Muscle layer of colon (tissue), 2 donors: ENCODE results near the gene RPA1.
"Not testable (repeated sequence)": the region's sequence is repeated elsewhere in the genome, so short reads cannot be mapped to it uniquely, and the experiment has no call there.

Source experiments
- H3K27ac ChIP-seq: one replicate; pipeline ENCODE4 v1.7.0; 2013; ENCODE audit warnings: low read depth, mild to moderate bottlenecking, low read length, moderate library complexity
- H3K27me3 ChIP-seq, 2 donors: one replicate each; pipeline ENCODE4 v1.7.0; 2013; ENCODE audit warnings: low read length in 2 of 2, mild to moderate bottlenecking in 2 of 2; ENCODE audit not compliant: insufficient read depth in 2 of 2, control insufficient read depth in 1 of 2
- H3K36me3 ChIP-seq: one replicate; pipeline ENCODE4 v1.7.0; 2013; ENCODE audit warnings: mild to moderate bottlenecking, low read length; ENCODE audit not compliant: insufficient read depth
- H3K4me1 ChIP-seq: one replicate; pipeline ENCODE4 v1.7.0; 2013; ENCODE audit warnings: mild to moderate bottlenecking, low read length; ENCODE audit not compliant: insufficient read depth
- H3K4me3 ChIP-seq, 2 donors: one replicate each; pipeline ENCODE4 v1.7.0; 2013; ENCODE audit warnings: low read length in 2 of 2, low read depth in 1 of 2, mild to moderate bottlenecking in 1 of 2, moderate library complexity in 1 of 2
- H3K9ac ChIP-seq: one replicate; pipeline ENCODE4 v1.7.0; 2013; ENCODE audit warnings: low read length
- H3K9me3 ChIP-seq: one replicate; pipeline ENCODE4 v1.7.0; 2013; ENCODE audit warnings: mild to moderate bottlenecking, low read length
- donor health status: abdominal sarcoma.
- donor health status: Adenocarcinoma of cecum.

Gene RPA1

GRCh38 chr17:1882836-1883235 lies 53.0 kb downstream of the RPA1 start:
- Histone ChIP-seq H3K4me1 (no peaks in the 10 kb centered on the region), H3K27me3 (no peaks in the 10 kb centered on the region), H3K4me3 (no peak overlapping the region), H3K9ac (no peak overlapping the region), H3K36me3 (peaks cover 76% of the 10 kb centered on the region), H3K9me3 (no peaks in the 10 kb centered on the region), H3K27ac (no peak overlapping the region)

- Histone ChIP-seq H3K27ac (no peak overlapping the region), H3K36me3 (peaks cover 78% of the 10 kb centered on the region), H3K4me3 (no peak overlapping the region), H3K9ac (no peak overlapping the region), H3K27me3 (no peaks in the 10 kb centered on the region), H3K9me3 (no peaks in the 10 kb centered on the region), H3K4me1 (no peaks in the 10 kb centered on the region)
Measured at GRCh38 chr17:1883536-1883935, 53.7 kb downstream of the RPA1 start.

GRCh38 chr17:1888741-1889140 lies 58.9 kb downstream of the RPA1 start:
- H3K4me1 ChIP-seq: no peaks in the 10 kb centered on the region
- peaks cover 67% of the 10 kb centered on the region for H3K36me3 ChIP-seq
- H3K9ac ChIP-seq: no peak overlapping the region
- H3K27me3 ChIP-seq: no peaks in the 10 kb centered on the region
- no peaks in the 10 kb centered on the region for H3K9me3 ChIP-seq
- no peak overlapping the region for H3K27ac ChIP-seq
- no peak overlapping the region for H3K4me3 ChIP-seq

GRCh38 chr17:1890758-1891450 lies 61.1 kb downstream of the RPA1 start:
- Histone ChIP-seq H3K4me1 (no peaks in the 10 kb centered on the region), H3K9me3 (no peaks in the 10 kb centered on the region), H3K36me3 (peaks cover 60% of the 10 kb centered on the region), H3K27me3 (no peaks in the 10 kb centered on the region), H3K27ac (no peak overlapping the region), H3K4me3 (no peak overlapping the region), H3K9ac (no peak overlapping the region)

- H3K27ac ChIP-seq: no peak overlapping the region
- H3K4me1 ChIP-seq: no peaks in the 10 kb centered on the region
- H3K9ac ChIP-seq: no peak overlapping the region
- H3K36me3 ChIP-seq: peaks cover 63% of the 10 kb centered on the region
- no peaks in the 10 kb centered on the region for H3K9me3 ChIP-seq
- no peaks in the 10 kb centered on the region for H3K27me3 ChIP-seq
- H3K4me3 ChIP-seq: no peak overlapping the region
Measured at GRCh38 chr17:1894753-1895339, 65.0 kb downstream of the RPA1 start.

- H3K4me1 ChIP-seq, H3K27me3 ChIP-seq, H3K27ac ChIP-seq, H3K9ac ChIP-seq, H3K9me3 ChIP-seq, H3K4me3 ChIP-seq: not testable (repeated sequence)
- H3K36me3 ChIP-seq: peaks cover 63% of the 10 kb centered on the region
Measured at GRCh38 chr17:1895479-1895878, 65.7 kb downstream of the RPA1 start.

GRCh38 chr17:1896243-1897104 lies 66.7 kb downstream of the RPA1 start:
- H3K4me3 ChIP-seq: no peak overlapping the region
- H3K27ac ChIP-seq: no peak overlapping the region
- H3K36me3 ChIP-seq: peaks cover 56% of the 10 kb centered on the region
- H3K9ac ChIP-seq: no peak overlapping the region
- H3K27me3 ChIP-seq: no peaks in the 10 kb centered on the region
- H3K4me1 ChIP-seq: no peaks in the 10 kb centered on the region
- H3K9me3 ChIP-seq: no peaks in the 10 kb centered on the region

- peaks cover 51% of the 10 kb centered on the region for H3K36me3 ChIP-seq
- H3K9ac ChIP-seq: no peak overlapping the region
- H3K9me3 ChIP-seq: no peaks in the 10 kb centered on the region
- no peak overlapping the region for H3K4me3 ChIP-seq
- H3K4me1 ChIP-seq: no peaks in the 10 kb centered on the region
- H3K27me3 ChIP-seq: no peaks in the 10 kb centered on the region
- H3K27ac ChIP-seq: no peak overlapping the region
Measured at GRCh38 chr17:1897105-1897656, 67.4 kb downstream of the RPA1 start.

- no peak overlapping the region for H3K27ac ChIP-seq
- no peak overlapping the region for H3K4me3 ChIP-seq
- peaks cover 46% of the 10 kb centered on the region for H3K36me3 ChIP-seq
- no peaks in the 10 kb centered on the region for H3K4me1 ChIP-seq
- H3K9ac ChIP-seq: no peak overlapping the region
- H3K9me3 ChIP-seq: no peaks in the 10 kb centered on the region
- H3K27me3 ChIP-seq: no peaks in the 10 kb centered on the region
Measured at GRCh38 chr17:1898332-1898731, 68.5 kb downstream of the RPA1 start.

- Histone ChIP-seq H3K9me3 (no peaks in the 10 kb centered on the region), H3K36me3 (peaks cover 43% of the 10 kb centered on the region), H3K27me3 (no peaks in the 10 kb centered on the region), H3K4me1 (no peaks in the 10 kb centered on the region), H3K9ac (no peak overlapping the region), H3K4me3 (no peak overlapping the region), H3K27ac (no peak overlapping the region)
Measured at GRCh38 chr17:1898872-1899271, 69.1 kb downstream of the RPA1 start.

- H3K4me1 ChIP-seq: no peaks in the 10 kb centered on the region
- H3K9ac ChIP-seq: no peak overlapping the region
- peaks cover 38% of the 10 kb centered on the region for H3K36me3 ChIP-seq
- H3K27ac ChIP-seq: no peak overlapping the region
- no peak overlapping the region for H3K4me3 ChIP-seq
- no peaks in the 10 kb centered on the region for H3K27me3 ChIP-seq
- H3K9me3 ChIP-seq: no peaks in the 10 kb centered on the region
Measured at GRCh38 chr17:1899403-1900000, 69.7 kb downstream of the RPA1 start.
